ENCODE results near the gene CDON. TPM values are rescaled to one million over a fixed set of nuclear protein-coding genes. Genes with fewer than 3 reads are reported as not detected.

CDON gene
- total RNA-seq, 1 donor from 2014 or later, result 33.0 TPM

DNA sequence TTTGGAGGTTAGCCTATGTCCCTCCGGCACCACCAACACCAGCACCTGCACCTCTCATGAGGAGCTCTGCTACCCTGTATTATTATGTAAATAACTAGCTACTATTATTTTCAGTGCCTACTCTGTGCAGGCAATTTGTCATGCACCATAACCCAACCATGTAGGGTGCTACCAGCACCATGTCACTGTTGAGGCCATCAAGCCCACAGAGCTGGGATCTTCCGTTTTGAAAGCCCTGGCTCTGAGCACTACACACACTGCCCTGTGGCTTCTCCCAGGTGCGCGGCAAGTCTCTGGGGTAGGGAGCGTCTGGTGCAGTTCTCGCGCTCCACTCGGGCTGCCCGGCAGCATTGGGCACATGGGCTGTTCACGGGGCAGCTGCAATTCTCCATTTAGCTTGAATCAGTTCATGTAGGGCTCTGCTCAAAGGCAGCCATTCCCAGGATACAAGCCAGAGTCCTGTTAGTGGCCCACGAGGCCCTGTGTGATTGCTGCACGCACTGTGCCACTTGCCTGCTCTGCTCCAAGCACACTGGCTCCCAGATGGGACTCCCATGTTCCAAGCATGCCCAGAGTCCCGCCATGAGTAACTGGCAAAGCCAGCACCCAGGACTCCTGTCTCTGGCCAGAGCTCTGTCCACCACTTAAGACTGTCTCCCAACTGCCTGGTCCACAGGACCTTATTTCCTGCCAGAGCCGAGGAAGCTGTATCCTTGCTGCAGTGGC lies 42.5 kb upstream of the CDON start:
- DNase-seq (ENCODE audit: low spot score in 2 of 2), result no peak
- intact Hi-C loops (cut with DNase I), result no loop called here
- no peaks in the 10 kb centered on the region for H3K36me3 ChIP-seq
- no peaks in the 10 kb centered on the region for H3K27me3 ChIP-seq
- H3K4me1 ChIP-seq, result peaks cover 0 to 7% of the 10 kb centered on the region in 2 donors
- H3K9me3 ChIP-seq, result no peaks in the 10 kb centered on the region
- H3K27ac ChIP-seq, result no peak overlapping the region
- no peak overlapping the region for H3K4me3 ChIP-seq
- TF ChIP-seq, protein P1, sequence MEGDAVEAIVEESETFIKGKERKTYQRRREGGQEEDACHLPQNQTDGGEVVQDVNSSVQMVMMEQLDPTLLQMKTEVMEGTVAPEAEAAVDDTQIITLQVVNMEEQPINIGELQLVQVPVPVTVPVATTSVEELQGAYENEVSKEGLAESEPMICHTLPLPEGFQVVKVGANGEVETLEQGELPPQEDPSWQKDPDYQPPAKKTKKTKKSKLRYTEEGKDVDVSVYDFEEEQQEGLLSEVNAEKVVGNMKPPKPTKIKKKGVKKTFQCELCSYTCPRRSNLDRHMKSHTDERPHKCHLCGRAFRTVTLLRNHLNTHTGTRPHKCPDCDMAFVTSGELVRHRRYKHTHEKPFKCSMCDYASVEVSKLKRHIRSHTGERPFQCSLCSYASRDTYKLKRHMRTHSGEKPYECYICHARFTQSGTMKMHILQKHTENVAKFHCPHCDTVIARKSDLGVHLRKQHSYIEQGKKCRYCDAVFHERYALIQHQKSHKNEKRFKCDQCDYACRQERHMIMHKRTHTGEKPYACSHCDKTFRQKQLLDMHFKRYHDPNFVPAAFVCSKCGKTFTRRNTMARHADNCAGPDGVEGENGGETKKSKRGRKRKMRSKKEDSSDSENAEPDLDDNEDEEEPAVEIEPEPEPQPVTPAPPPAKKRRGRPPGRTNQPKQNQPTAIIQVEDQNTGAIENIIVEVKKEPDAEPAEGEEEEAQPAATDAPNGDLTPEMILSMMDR (IDR thresholded peaks at IDR 0.05), result no peak

DNA sequence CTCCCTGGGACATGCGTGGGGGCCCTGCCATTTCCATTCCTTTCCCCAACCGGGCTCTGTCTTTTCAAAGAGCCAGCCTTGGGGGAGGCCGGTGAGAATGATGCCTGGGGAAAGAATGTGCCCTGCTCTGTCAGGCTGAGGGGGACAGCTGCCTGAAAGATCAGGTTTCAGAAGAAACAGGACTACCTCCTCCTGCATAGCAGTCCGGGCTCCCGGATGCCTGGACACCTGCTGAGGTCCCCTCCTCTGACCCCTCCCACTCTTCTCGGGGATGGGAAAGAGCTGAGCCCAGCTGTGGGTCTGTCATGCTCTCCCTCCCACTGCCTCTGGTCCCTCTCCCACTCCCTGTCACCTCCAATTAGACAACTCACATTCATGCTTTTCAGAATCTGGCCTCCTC lies 41.8 kb upstream of the CDON start:
- DNase-seq (ENCODE audit: low spot score in 2 of 2), result no peak
- Histone ChIP-seq H3K27me3 (no peaks in the 10 kb centered on the region), H3K9me3 (no peaks in the 10 kb centered on the region), H3K27ac (no peak overlapping the region), H3K4me1 (peaks cover 0 to 2% of the 10 kb centered on the region in 2 donors), H3K4me3 (no peak overlapping the region), H3K36me3 (no peaks in the 10 kb centered on the region)
- TF ChIP-seq, protein P1 (IDR thresholded peaks at IDR 0.05), result no peak
- intact Hi-C loops (cut with DNase I), result no loop called here

DNA sequence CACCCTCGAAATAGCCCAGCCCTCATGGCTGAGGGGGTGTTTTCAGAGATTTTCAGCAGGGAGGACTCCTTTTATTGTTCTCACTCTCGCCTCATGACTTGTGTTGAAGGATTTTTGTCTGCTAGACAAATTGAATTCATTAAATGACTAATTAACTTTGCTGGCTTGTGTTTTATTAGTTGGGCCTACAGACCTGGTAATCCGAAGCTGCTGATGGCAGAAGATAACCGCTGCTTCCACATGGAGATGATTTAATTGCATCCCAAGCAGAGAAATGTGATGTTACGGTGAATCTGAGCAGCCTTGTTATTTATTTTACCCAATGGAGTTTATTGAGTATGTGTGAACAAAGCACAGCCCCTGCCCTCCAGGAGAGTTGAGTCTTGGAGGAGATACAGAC lies 40.5 kb upstream of the CDON start:
- peaks cover 0 to 2% of the 10 kb centered on the region in 2 donors for H3K4me1 ChIP-seq
- no peak for DNase-seq (ENCODE audit: low spot score in 2 of 2)
- H3K36me3 ChIP-seq, result no peaks in the 10 kb centered on the region
- H3K27ac ChIP-seq, result no peak overlapping the region
- H3K27me3 ChIP-seq, result no peaks in the 10 kb centered on the region
- TF ChIP-seq, protein P1 (IDR thresholded peaks at IDR 0.05), result no peak
- intact Hi-C loops (cut with DNase I), result no loop called here
- no peaks in the 10 kb centered on the region for H3K9me3 ChIP-seq
- no peak overlapping the region for H3K4me3 ChIP-seq

DNA sequence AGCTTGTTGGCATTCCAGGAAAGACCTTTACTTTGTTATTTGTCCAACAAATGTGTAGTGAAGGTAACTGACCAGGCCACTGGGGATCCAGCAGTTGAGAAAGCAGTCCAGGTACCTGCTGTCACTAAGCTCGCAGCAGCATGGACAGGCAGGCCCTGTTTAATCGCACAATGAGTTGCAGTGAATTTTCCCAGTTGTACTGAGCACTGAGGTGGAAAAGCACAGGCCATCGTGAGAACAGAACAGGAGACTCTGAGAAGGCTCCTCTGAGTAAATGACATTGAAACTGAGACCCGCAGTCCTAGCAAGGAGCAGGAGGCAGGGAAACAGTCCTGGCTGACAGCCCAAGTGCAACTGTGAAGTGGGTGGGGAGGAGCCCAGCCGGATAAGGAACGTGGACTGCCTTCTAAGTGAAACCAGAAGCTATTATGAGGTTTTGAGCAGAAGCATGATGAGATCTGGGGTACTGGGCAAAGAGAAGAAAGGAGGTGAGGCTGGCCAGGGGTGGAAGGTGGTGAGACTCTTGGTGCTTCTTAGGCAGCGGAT lies 39.8 kb upstream of the CDON start:
- TF ChIP-seq, protein P1 (IDR thresholded peaks at IDR 0.05), result no peak
- Histone ChIP-seq H3K4me3 (no peak overlapping the region), H3K27me3 (no peaks in the 10 kb centered on the region), H3K36me3 (no peaks in the 10 kb centered on the region), H3K27ac (no peak overlapping the region), H3K9me3 (no peaks in the 10 kb centered on the region), H3K4me1 (peaks cover 0 to 2% of the 10 kb centered on the region in 2 donors)
- DNase-seq (ENCODE audit: low spot score in 2 of 2), result no peak
- intact Hi-C loops (cut with DNase I), result no loop called here

DNA sequence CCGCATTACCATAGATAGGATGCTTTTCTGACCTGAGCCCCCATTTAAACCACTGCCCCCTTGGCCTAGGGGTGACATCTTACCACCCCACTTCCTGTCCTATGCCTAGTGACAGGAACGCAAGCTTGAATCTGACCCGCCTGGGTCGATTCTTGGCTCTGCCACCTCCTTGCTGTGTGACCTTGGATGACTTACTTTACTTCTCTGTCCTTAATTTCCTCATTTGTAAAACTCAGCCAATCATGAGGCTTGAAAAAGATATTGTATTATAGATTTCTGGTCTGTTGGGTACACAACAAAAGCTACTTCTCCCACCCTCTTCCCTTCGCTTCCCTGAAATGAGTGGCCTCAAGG lies 39.2 kb upstream of the CDON start:
- TF ChIP-seq, protein P1 (IDR thresholded peaks at IDR 0.05), result no peak
- Histone ChIP-seq H3K36me3 (no peaks in the 10 kb centered on the region), H3K9me3 (no peaks in the 10 kb centered on the region), H3K4me3 (no peak overlapping the region), H3K4me1 (peaks cover 0 to 2% of the 10 kb centered on the region in 2 donors), H3K27ac (no peak overlapping the region), H3K27me3 (no peaks in the 10 kb centered on the region)
- no peak for DNase-seq (ENCODE audit: low spot score in 2 of 2)
- intact Hi-C loops (cut with DNase I), result no loop called here

Data from ascending aorta (tissue), 2 donors.